ENCODE data around the gene SFXN2. TPM values are rescaled to one million over a fixed set of nuclear protein-coding genes. Genes with fewer than 3 reads are reported as not detected.

Gene SFXN2
- total RNA-seq, 1 donor from 2014 or later = 35.8 TPM

DNA sequence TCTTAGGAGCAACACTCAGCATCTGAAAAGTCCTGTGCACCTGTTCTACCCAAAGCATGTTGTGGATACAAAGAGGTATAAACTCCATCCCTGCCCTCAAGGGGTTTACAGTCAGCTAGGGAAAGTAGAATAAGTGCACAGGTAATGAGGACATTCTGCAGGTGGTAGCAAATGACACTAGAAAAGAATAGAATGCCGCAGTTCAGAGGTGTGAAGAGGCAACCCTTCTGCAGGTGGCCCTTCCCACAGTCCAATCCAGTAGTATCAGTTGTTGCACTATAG, 66.0 kb downstream of the SFXN2 start:
- H3K27me3 Mint-ChIP-seq = no peaks in the 10 kb centered on the region
- peaks cover 70% of the 10 kb centered on the region for H3K4me1 Mint-ChIP-seq (ENCODE audit: unreplicated experiment)
- H3K9me3 Mint-ChIP-seq = peaks cover 6% of the 10 kb centered on the region
- H3K27ac Mint-ChIP-seq = no peak overlapping the region
- TF ChIP-seq, protein P1, sequence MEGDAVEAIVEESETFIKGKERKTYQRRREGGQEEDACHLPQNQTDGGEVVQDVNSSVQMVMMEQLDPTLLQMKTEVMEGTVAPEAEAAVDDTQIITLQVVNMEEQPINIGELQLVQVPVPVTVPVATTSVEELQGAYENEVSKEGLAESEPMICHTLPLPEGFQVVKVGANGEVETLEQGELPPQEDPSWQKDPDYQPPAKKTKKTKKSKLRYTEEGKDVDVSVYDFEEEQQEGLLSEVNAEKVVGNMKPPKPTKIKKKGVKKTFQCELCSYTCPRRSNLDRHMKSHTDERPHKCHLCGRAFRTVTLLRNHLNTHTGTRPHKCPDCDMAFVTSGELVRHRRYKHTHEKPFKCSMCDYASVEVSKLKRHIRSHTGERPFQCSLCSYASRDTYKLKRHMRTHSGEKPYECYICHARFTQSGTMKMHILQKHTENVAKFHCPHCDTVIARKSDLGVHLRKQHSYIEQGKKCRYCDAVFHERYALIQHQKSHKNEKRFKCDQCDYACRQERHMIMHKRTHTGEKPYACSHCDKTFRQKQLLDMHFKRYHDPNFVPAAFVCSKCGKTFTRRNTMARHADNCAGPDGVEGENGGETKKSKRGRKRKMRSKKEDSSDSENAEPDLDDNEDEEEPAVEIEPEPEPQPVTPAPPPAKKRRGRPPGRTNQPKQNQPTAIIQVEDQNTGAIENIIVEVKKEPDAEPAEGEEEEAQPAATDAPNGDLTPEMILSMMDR (conservative IDR thresholded peaks at IDR 0.05) = no peak
- peaks cover 14% of the 10 kb centered on the region for H3K36me3 Mint-ChIP-seq
- H3K4me3 Mint-ChIP-seq = no peak overlapping the region
- no peak for DNase-seq (ENCODE audit: extremely low spot score, unreplicated experiment)

DNA sequence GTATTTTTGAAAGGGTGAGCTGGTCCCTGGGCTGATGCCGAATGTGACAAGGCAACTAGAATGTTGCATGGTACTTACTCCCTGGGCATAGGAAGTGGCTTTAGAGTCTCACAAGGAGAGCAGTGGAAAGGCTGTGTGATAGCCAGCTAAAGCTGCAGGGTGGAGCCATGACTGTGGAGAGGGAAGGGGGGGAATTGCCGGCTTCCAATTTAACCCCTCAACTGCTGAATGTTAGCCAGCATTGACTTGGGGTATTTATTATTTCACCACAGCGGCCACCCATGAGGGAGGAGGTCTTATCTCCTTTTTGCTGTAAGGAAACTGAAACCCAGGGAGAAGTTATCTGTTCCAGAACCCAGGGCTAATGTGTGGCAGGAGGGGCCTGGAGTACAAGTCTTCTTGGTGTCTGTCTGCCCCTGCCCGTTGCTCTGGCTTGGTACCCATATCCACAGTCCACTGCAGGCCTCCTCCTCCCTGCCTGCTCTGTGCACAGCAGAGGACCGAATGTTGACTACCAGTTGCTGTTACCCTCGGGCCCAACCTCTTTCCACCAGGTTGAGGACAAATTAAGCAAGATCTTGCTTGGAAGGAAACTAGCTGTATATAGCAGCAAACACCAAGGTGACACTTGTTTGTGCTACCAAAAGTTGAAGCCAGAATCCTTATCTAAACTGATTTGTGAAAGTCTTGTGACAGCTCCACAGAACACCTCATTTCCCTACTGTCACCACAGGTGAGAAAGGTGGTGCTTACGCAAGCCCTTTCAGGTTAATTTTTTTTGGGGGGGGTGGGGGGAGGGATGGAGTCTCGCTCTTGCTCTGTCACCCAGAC, 66.9 kb downstream of the SFXN2 start:
- peak overlapping the region; percentile 22 for H3K4me3 Mint-ChIP-seq
- DNase-seq (ENCODE audit: extremely low spot score, unreplicated experiment) = no peak
- H3K27me3 Mint-ChIP-seq = no peaks in the 10 kb centered on the region
- TF ChIP-seq, protein P1 (conservative IDR thresholded peaks at IDR 0.05) = no peak
- H3K27ac Mint-ChIP-seq = no peak overlapping the region
- peaks cover 68% of the 10 kb centered on the region for H3K4me1 Mint-ChIP-seq (ENCODE audit: unreplicated experiment)
- H3K9me3 Mint-ChIP-seq = peaks cover 6% of the 10 kb centered on the region
- H3K36me3 Mint-ChIP-seq = peaks cover 20% of the 10 kb centered on the region

DNA sequence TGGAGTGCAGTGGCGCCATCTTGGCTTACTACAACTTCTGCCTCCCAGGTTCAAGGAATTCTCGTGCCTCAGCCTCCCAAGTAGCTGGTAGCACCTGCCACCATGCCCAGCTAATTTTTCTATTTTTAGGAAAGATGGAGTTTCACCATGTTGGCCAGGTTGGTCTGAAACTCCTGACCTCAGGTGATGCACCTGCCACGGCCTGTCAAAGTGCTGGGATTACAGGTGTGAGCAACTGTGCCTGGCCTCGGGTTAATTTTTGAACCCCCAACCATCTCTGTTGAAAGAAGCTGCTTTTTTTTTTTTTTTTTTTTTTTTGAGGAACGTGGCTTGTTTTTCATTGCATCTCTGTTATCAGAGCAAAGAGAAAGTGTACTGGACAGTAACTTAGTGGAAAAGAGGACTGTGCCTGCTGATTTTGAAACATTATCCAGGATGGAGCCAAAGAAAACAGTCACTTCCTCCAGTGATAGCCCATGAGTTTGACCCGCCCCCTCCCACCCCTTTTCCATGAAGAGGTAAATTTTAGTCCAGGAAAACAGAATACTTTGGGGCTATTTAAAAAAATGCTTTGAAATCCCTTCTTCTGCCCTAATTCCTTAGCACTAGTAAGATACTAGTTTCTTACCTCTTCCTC, 67.6 kb downstream of the SFXN2 start:
- peaks cover 61% of the 10 kb centered on the region for H3K4me1 Mint-ChIP-seq (ENCODE audit: unreplicated experiment)

DNA sequence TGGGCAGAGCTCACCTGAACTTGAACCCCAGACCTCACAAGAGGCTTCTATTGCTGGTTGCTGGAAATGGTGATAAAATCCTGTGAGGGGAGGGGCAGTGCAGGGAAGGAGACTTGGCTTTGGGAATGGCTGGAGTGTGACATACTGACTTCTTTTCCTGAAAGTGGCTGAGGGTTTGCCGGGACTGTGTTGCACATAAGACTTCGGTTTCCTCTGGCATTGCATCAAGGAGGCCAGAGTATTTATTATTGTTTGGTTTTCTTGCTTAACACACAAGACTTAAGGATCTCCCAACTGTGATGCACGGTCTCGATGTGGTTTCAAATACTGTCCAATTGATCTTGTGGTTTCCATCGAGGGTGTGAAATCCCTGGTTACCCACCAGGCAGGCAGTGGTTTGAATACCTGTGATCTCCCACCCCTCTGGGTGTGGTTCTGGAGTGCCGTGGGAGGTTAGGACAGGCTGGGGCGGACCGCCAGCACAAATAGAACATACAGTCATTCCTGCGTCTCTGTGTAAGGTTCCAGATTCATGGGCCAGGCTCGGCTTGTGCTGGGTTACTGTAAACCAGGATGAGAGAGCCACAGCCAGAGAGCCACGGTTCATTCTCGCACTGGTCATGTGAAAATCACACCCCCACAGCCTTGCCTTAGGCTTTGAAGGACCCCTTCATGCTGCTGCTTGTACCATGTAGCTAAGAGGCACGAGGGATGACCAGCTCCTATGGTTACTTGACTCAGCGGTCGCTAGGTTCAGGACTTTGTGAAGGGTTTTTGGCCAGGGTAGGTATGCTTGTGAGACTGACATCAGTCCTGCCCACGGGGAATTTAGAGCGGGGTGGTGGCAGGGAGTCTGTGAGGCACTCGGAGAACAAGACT, 68.5 kb downstream of the SFXN2 start:
- H3K4me3 Mint-ChIP-seq = peak overlapping the region; percentile 53
- no peak for DNase-seq (ENCODE audit: extremely low spot score, unreplicated experiment)
- H3K9me3 Mint-ChIP-seq = peaks cover 6% of the 10 kb centered on the region
- H3K36me3 Mint-ChIP-seq = peaks cover 20% of the 10 kb centered on the region
- TF ChIP-seq, protein P1 (conservative IDR thresholded peaks at IDR 0.05) = no peak
- no peaks in the 10 kb centered on the region for H3K27me3 Mint-ChIP-seq
- peaks cover 56% of the 10 kb centered on the region for H3K4me1 Mint-ChIP-seq (ENCODE audit: unreplicated experiment)
- H3K27ac Mint-ChIP-seq = peak overlapping the region; percentile 76

More for the DNA sequence above, 67.6 kb downstream of the SFXN2 start:
- no peak for DNase-seq (ENCODE audit: extremely low spot score, unreplicated experiment)
- Mint-ChIP-seq H3K27ac (peak overlapping the region; percentile 76), H3K9me3 (peaks cover 6% of the 10 kb centered on the region), H3K36me3 (peaks cover 20% of the 10 kb centered on the region), H3K27me3 (no peaks in the 10 kb centered on the region), H3K4me3 (peak overlapping the region; percentile 53)
- TF ChIP-seq, protein P1 (conservative IDR thresholded peaks at IDR 0.05) = no peak

DNA sequence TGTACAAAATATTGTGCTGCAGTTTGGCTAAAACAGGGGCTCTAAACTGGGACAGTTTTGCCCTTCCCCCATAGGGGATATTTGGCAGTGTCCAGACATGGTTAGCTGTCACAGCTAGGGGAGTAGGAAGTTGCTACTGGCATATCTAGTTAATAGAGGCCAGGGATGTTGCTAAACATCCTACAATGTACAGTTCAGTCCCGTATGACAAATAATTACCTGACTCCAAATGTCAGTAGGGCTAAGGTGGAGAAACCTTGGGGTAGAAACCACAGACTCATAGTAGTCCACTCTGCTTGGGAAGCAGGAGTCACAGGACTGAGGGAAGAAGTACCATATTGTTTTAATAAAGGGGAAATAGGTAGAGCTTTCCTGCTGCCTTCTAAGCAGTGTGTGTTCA, 69.1 kb downstream of the SFXN2 start:
- Mint-ChIP-seq H3K27me3 (no peaks in the 10 kb centered on the region), H3K4me3 (no peak overlapping the region), H3K36me3 (peaks cover 20% of the 10 kb centered on the region), H3K9me3 (peaks cover 6% of the 10 kb centered on the region), H3K27ac (peak overlapping the region; percentile 76), H3K4me1 (ENCODE audit: unreplicated experiment) (peaks cover 49% of the 10 kb centered on the region)
- DNase-seq (ENCODE audit: extremely low spot score, unreplicated experiment) = no peak
- TF ChIP-seq, protein P1 (conservative IDR thresholded peaks at IDR 0.05) = no peak
